Liver (tissue), 9 donors: ENCODE results near the gene MNAT1. TPM values are rescaled to one million over a fixed set of nuclear protein-coding genes. Genes with fewer than 3 reads are reported as not detected.

Experiments
- DNase-seq: peaks from one replicate; pipeline ENCODE4 v3.0.0-alpha.2; 2017; ENCODE audit warnings: low spot score
- H3K27ac ChIP-seq, 2 donors: one replicate each; pipeline ENCODE4 v1.7.0; 2013; ENCODE audit warnings: inconsistent platforms in 2 of 2, low read length in 2 of 2, control low read depth in 1 of 2, low read depth in 1 of 2, mild to moderate bottlenecking in 1 of 2
- H3K27me3 ChIP-seq, 4 donors: one replicate each; pipeline versions ENCODE4 v1.6.1 to v1.7.0; 2013; ENCODE audit warnings: low read length in 3 of 4, inconsistent platforms in 1 of 4, mild to moderate bottlenecking in 1 of 4, moderate library complexity in 1 of 4; ENCODE audit not compliant: control insufficient read depth in 4 of 4, insufficient read depth in 4 of 4
- H3K36me3 ChIP-seq, 4 donors: one replicate each; pipeline versions ENCODE4 v1.6.1 to v1.7.0; 2013; ENCODE audit warnings: low read length in 3 of 4, mild to moderate bottlenecking in 3 of 4, low read depth in 1 of 4, moderate library complexity in 1 of 4; ENCODE audit not compliant: control insufficient read depth in 4 of 4, insufficient read depth in 3 of 4
- H3K4me1 ChIP-seq, 4 donors: one replicate each; pipeline versions ENCODE4 v1.6.1 to v1.7.0; 2013; ENCODE audit warnings: low read length in 3 of 4, mild to moderate bottlenecking in 3 of 4, moderate library complexity in 1 of 4; ENCODE audit not compliant: control insufficient read depth in 4 of 4, insufficient read depth in 4 of 4
- H3K4me3 ChIP-seq, 3 donors: one replicate each; pipeline versions ENCODE4 v1.6.1 to v1.7.0; 2013; ENCODE audit warnings: low read length in 3 of 3, control low read depth in 1 of 3, low read depth in 1 of 3, mild to moderate bottlenecking in 1 of 3
- H3K9ac ChIP-seq, 2 donors: one replicate each; pipeline ENCODE4 v1.7.0; 2013; ENCODE audit warnings: low read length in 2 of 2, mild to moderate bottlenecking in 2 of 2, moderate library complexity in 2 of 2, control low read depth in 1 of 2, low read depth in 1 of 2
- H3K9me3 ChIP-seq, 4 donors: one replicate each; pipeline versions ENCODE4 v1.6.1 to v1.7.0; 2013; ENCODE audit warnings: low read length in 3 of 4; ENCODE audit not compliant: control insufficient read depth in 4 of 4
- EGR1 ChIP-seq, 2 donors: IDR thresholded peaks; 2 replicates each; pipeline ENCODE4 v1.6.1; 2016 to 2018; ENCODE audit warnings: antibody characterized with exemption in 2 of 2, low read depth in 2 of 2
- FOXA1 ChIP-seq: IDR thresholded peaks from 2 replicates; pipeline ENCODE4 v1.6.1; 2016; ENCODE audit warnings: antibody characterized with exemption
- FOXA2 ChIP-seq: IDR thresholded peaks from 2 replicates; pipeline ENCODE4 v1.6.1; 2016; ENCODE audit warnings: antibody characterized with exemption
- GABPA ChIP-seq, 2 donors: IDR thresholded peaks in 1 of 2; conservative IDR thresholded peaks in 1 of 2; 2 replicates each; pipeline ENCODE4 v1.6.1; 2016; ENCODE audit warnings: antibody characterized with exemption in 2 of 2, mild to moderate bottlenecking in 1 of 2, moderate library complexity in 1 of 2
- HNF4A ChIP-seq, 2 donors: conservative IDR thresholded peaks; 2 replicates each; pipeline ENCODE4 v1.6.1; 2016; ENCODE audit warnings: antibody characterized with exemption in 2 of 2, mild to moderate bottlenecking in 2 of 2
- JUND ChIP-seq, 2 donors: IDR thresholded peaks; 2 replicates each; pipeline ENCODE4 v1.6.1; 2016; ENCODE audit warnings: antibody characterized with exemption in 2 of 2
- NR2F2 ChIP-seq: IDR thresholded peaks from 2 replicates; pipeline ENCODE4 v1.6.1; 2016; ENCODE audit warnings: antibody characterized with exemption
- RAD21 ChIP-seq, 2 donors: IDR thresholded peaks; 2 replicates each; pipeline ENCODE4 v1.6.1; 2016; ENCODE audit warnings: antibody characterized with exemption in 2 of 2, mild to moderate bottlenecking in 2 of 2
- RXRA ChIP-seq, 2 donors: IDR thresholded peaks; 2 replicates each; pipeline ENCODE4 v1.6.1; 2017 to 2018; ENCODE audit warnings: antibody characterized with exemption in 2 of 2, mild to moderate bottlenecking in 1 of 2
- SP1 ChIP-seq: IDR thresholded peaks from 2 replicates; pipeline ENCODE4 v1.6.1; 2018; ENCODE audit warnings: antibody characterized with exemption, mild to moderate bottlenecking
- TAF1 ChIP-seq: conservative IDR thresholded peaks from 2 replicates; pipeline ENCODE4 v1.6.1; 2016; ENCODE audit warnings: antibody characterized with exemption, mild to moderate bottlenecking
- YY1 ChIP-seq: IDR thresholded peaks from 2 replicates; pipeline ENCODE4 v1.6.1; 2016; ENCODE audit warnings: antibody characterized with exemption, mild to moderate bottlenecking
- WGBS: extraction: QIAGEN DNeasy Blood & Tissue Kit; methylation state at CpG from one replicate; pipeline ENCODE4 v1.1.7; 2013; 5-methylcytosine and 5-hydroxymethylcytosine counted together
- polyA plus RNA-seq, 2 donors: library from polyadenylated mRNA; stranded (reverse) in 1 of 2; unstranded in 1 of 2; fragments of 200-250 nt in 1 of 2; fragments of >200 nt in 1 of 2; fragmentation: Nextera tagmentation in 1 of 2; extraction: Ambion mirVana in 1 of 2; gene quantifications; one replicate each; pipeline versions ENCODE4 v1.2.1 to v1.2.3, GENCODE V29; 2013 to 2015
- total RNA-seq, 2 donors: library from RNA; depleted of rRNA; stranded (reverse); fragments of >200 nt; gene quantifications; one replicate each; pipeline ENCODE4 v1.2.3, GENCODE V29; 2014
- TF ChIP-seq, protein P1 (sequence below): fragments of 150-350 bp; IDR thresholded peaks from 2 replicates; pipeline ENCODE4 v1.5.1; 2017; ENCODE audit warnings: improper control_type of control experiment, low read depth, low read length; ENCODE audit not compliant: missing input control
- TF ChIP-seq, protein P2 (sequence below): IDR thresholded peaks from 2 replicates; pipeline ENCODE4 v1.6.1; 2016; ENCODE audit warnings: antibody characterized with exemption
- TF ChIP-seq, protein P3 (sequence below): IDR thresholded peaks from 2 replicates; pipeline ENCODE4 v1.6.1; 2016; ENCODE audit warnings: antibody characterized with exemption, mild to moderate bottlenecking
- TF ChIP-seq, protein P4 (sequence below): IDR thresholded peaks from 2 replicates; pipeline ENCODE4 v1.6.1; 2016; ENCODE audit warnings: antibody characterized with exemption
- donor health status: healthy.
- donor health status: healthy.
- donor health status: healthy.
- donor health status: healthy.
- donor health status: healthy.

MNAT1 gene
- total and polyA plus RNA-seq, 4 donors: 8.9 to 18.5 (median 14.6) TPM

- no peak for DNase-seq
- H3K27me3 ChIP-seq: no peaks in the 10 kb centered on the region
Measured at GRCh38 chr14:60986500-60986899, 251.9 kb downstream of the MNAT1 start.

DNA sequence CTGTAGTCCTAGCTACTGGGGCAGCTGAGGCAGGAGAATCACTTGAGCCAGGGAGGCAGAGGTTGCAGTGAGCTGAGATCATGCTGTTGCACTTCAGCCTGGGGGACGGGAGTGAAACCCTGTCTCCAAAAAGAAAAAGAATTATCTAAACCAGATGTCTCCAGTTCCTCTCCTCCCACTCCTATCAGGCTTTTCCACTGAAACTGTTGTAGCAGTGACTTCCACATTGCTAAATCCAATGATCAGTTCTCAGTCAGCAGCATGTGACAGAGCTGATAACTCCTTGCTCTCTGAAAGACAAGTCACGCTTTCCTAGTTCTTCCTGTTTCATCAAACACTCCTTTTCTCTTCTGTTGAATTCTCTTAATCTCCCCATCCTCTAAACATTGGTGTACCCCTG lies 255.0 kb downstream of the MNAT1 start:
- WGBS: 89% methylated on average over 2 of the region's 2 CpGs
- DNase-seq: no peak
- Histone ChIP-seq H3K4me1 (no peaks in the 10 kb centered on the region), H3K9me3 (no peaks in the 10 kb centered on the region), H3K36me3 (peaks cover 0 to 9% (median 4%) of the 10 kb centered on the region in 4 donors), H3K27ac (no peak overlapping the region), H3K27me3 (no peaks in the 10 kb centered on the region), H3K4me3 (no peak overlapping the region), H3K9ac (no peak overlapping the region)
- TF ChIP-seq FOXA2 (no peak), SP1 (no peak), GABPA (IDR thresholded peaks at IDR 0.05 in 1 of 2, conservative IDR thresholded peaks at IDR 0.05 in 1 of 2) (no peak), JUND (IDR thresholded peaks at IDR 0.05) (no peak), RXRA (IDR thresholded peaks at IDR 0.05) (no peak), FOXA1 (no peak), YY1 (no peak), HNF4A (conservative IDR thresholded peaks at IDR 0.05) (no peak), NR2F2 (no peak)
- TF ChIP-seq, protein P1, sequence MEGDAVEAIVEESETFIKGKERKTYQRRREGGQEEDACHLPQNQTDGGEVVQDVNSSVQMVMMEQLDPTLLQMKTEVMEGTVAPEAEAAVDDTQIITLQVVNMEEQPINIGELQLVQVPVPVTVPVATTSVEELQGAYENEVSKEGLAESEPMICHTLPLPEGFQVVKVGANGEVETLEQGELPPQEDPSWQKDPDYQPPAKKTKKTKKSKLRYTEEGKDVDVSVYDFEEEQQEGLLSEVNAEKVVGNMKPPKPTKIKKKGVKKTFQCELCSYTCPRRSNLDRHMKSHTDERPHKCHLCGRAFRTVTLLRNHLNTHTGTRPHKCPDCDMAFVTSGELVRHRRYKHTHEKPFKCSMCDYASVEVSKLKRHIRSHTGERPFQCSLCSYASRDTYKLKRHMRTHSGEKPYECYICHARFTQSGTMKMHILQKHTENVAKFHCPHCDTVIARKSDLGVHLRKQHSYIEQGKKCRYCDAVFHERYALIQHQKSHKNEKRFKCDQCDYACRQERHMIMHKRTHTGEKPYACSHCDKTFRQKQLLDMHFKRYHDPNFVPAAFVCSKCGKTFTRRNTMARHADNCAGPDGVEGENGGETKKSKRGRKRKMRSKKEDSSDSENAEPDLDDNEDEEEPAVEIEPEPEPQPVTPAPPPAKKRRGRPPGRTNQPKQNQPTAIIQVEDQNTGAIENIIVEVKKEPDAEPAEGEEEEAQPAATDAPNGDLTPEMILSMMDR: no peak
- TF ChIP-seq, protein P2, sequence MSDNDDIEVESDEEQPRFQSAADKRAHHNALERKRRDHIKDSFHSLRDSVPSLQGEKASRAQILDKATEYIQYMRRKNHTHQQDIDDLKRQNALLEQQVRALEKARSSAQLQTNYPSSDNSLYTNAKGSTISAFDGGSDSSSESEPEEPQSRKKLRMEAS: no peak

More at GRCh38 chr14:60986500-60986899, 251.9 kb downstream of the MNAT1 start:
- WGBS: 96% methylated on average over 2 of the region's 2 CpGs
- Histone ChIP-seq H3K27ac (no peak overlapping the region), H3K9ac (no peak overlapping the region), H3K4me1 (peaks cover 0 to 8% (median 7%) of the 10 kb centered on the region in 4 donors), H3K36me3 (peaks cover 0 to 9% (median 4%) of the 10 kb centered on the region in 4 donors), H3K4me3 (no peak overlapping the region), H3K9me3 (no peaks in the 10 kb centered on the region)
- TF ChIP-seq SP1 (no peak), FOXA2 (no peak), YY1 (no peak), HNF4A (conservative IDR thresholded peaks at IDR 0.05) (no peak), TAF1 (no peak), GABPA (IDR thresholded peaks at IDR 0.05 in 1 of 2, conservative IDR thresholded peaks at IDR 0.05 in 1 of 2) (no peak), RXRA (IDR thresholded peaks at IDR 0.05) (no peak), EGR1 (IDR thresholded peaks at IDR 0.05; ENCODE audit: low read depth in 2 of 2) (no peak), NR2F2 (no peak), FOXA1 (no peak), JUND (IDR thresholded peaks at IDR 0.05) (no peak), RAD21 (IDR thresholded peaks at IDR 0.05) (no peak)
- TF ChIP-seq, protein P3, sequence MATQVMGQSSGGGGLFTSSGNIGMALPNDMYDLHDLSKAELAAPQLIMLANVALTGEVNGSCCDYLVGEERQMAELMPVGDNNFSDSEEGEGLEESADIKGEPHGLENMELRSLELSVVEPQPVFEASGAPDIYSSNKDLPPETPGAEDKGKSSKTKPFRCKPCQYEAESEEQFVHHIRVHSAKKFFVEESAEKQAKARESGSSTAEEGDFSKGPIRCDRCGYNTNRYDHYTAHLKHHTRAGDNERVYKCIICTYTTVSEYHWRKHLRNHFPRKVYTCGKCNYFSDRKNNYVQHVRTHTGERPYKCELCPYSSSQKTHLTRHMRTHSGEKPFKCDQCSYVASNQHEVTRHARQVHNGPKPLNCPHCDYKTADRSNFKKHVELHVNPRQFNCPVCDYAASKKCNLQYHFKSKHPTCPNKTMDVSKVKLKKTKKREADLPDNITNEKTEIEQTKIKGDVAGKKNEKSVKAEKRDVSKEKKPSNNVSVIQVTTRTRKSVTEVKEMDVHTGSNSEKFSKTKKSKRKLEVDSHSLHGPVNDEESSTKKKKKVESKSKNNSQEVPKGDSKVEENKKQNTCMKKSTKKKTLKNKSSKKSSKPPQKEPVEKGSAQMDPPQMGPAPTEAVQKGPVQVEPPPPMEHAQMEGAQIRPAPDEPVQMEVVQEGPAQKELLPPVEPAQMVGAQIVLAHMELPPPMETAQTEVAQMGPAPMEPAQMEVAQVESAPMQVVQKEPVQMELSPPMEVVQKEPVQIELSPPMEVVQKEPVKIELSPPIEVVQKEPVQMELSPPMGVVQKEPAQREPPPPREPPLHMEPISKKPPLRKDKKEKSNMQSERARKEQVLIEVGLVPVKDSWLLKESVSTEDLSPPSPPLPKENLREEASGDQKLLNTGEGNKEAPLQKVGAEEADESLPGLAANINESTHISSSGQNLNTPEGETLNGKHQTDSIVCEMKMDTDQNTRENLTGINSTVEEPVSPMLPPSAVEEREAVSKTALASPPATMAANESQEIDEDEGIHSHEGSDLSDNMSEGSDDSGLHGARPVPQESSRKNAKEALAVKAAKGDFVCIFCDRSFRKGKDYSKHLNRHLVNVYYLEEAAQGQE: no peak
- TF ChIP-seq, protein P4, sequence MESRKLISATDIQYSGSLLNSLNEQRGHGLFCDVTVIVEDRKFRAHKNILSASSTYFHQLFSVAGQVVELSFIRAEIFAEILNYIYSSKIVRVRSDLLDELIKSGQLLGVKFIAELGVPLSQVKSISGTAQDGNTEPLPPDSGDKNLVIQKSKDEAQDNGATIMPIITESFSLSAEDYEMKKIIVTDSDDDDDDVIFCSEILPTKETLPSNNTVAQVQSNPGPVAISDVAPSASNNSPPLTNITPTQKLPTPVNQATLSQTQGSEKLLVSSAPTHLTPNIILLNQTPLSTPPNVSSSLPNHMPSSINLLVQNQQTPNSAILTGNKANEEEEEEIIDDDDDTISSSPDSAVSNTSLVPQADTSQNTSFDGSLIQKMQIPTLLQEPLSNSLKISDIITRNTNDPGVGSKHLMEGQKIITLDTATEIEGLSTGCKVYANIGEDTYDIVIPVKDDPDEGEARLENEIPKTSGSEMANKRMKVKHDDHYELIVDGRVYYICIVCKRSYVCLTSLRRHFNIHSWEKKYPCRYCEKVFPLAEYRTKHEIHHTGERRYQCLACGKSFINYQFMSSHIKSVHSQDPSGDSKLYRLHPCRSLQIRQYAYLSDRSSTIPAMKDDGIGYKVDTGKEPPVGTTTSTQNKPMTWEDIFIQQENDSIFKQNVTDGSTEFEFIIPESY: no peak
